Body of pancreas (tissue), 4 donors: ENCODE results near the gene FUT8.

Experiments
- POLR2A ChIP-seq, 3 donors: fragments of 450-650 bp; IDR thresholded peaks; one replicate each; pipeline ENCODE4 v1.6.1; 2016; ENCODE audit warnings: antibody characterized with exemption in 3 of 3, mild to moderate bottlenecking in 2 of 3
- TF ChIP-seq, protein P1 (sequence below), 7 experiments: fragments of 450-650 bp in 4 of 7; fragments of 200-600 bp in 3 of 7; sonication (generic) in 3 of 7; IDR thresholded peaks; one replicate each; pipeline ENCODE4 v1.5.1; 2016 to 2019; ENCODE audit warnings: antibody characterized with exemption in 7 of 7

DNA sequence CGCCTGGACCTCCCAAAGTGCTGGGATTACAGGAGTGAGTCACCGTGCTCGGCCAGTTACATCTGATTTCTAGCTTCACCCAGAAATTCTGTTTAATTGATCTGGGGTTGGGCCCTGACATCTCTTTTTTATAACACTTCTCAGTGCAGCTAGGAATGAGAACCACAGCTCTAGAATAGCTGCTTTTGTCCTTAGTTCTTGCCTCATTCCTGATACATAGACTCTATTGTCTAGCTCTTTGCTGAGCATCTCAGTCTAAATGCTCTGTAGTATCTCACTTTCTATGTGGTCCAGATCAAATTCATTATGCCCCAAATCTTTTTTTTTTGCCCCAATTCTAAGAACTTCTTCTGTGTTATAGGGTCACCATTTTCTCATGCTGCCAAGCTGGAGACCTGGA, 29.9 kb upstream of the FUT8 start:
- TF ChIP-seq, protein P1, sequence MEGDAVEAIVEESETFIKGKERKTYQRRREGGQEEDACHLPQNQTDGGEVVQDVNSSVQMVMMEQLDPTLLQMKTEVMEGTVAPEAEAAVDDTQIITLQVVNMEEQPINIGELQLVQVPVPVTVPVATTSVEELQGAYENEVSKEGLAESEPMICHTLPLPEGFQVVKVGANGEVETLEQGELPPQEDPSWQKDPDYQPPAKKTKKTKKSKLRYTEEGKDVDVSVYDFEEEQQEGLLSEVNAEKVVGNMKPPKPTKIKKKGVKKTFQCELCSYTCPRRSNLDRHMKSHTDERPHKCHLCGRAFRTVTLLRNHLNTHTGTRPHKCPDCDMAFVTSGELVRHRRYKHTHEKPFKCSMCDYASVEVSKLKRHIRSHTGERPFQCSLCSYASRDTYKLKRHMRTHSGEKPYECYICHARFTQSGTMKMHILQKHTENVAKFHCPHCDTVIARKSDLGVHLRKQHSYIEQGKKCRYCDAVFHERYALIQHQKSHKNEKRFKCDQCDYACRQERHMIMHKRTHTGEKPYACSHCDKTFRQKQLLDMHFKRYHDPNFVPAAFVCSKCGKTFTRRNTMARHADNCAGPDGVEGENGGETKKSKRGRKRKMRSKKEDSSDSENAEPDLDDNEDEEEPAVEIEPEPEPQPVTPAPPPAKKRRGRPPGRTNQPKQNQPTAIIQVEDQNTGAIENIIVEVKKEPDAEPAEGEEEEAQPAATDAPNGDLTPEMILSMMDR (IDR thresholded peaks at IDR 0.05): no peak
- TF ChIP-seq POLR2A (IDR thresholded peaks at IDR 0.05): no peak
